Measurements from ENCODE around the gene CBFA2T3. TPM values are rescaled to one million over a fixed set of nuclear protein-coding genes. Genes with fewer than 3 reads are reported as not detected.
A peak's percentile ranks its signal among the peaks of the same experiment; 100 is the strongest.

The CBFA2T3 gene
- total RNA-seq, 1 experiment from 2014 or later, result 0.64 TPM

- in situ Hi-C loops (cut with HindIII; ENCODE audit: low sequenced_read_pairs), result no loop called here
- DNase-seq (ENCODE audit: low spot score), result no peak
Observed at GRCh38 chr16:88948781-88949490, 28.1 kb downstream of the CBFA2T3 start.

GRCh38 chr16:88945473-88945872, 31.5 kb downstream of the CBFA2T3 start:
- DNase-seq (ENCODE audit: low spot score), result no peak
- in situ Hi-C loops (cut with HindIII; ENCODE audit: low sequenced_read_pairs), result no loop called here

- no peak for DNase-seq (ENCODE audit: low spot score)
- in situ Hi-C loops (cut with HindIII; ENCODE audit: low sequenced_read_pairs), result no loop called here
Observed at GRCh38 chr16:88943741-88944140, 33.3 kb downstream of the CBFA2T3 start.

- in situ Hi-C loops (cut with HindIII; ENCODE audit: low sequenced_read_pairs), result no loop called here
- DNase-seq (ENCODE audit: low spot score), result no peak
Observed at GRCh38 chr16:88943131-88943664, 33.8 kb downstream of the CBFA2T3 start.

- peak; percentile 64 for DNase-seq (ENCODE audit: low spot score)
- in situ Hi-C loops (cut with HindIII; ENCODE audit: low sequenced_read_pairs), result no loop called here
Observed at GRCh38 chr16:88941913-88942909, 34.8 kb downstream of the CBFA2T3 start.

GRCh38 chr16:88940862-88941817, 35.9 kb downstream of the CBFA2T3 start:
- in situ Hi-C loops (cut with HindIII; ENCODE audit: low sequenced_read_pairs), result no loop called here

GRCh38 chr16:88939972-88940861, 36.8 kb downstream of the CBFA2T3 start:
- in situ Hi-C loops (cut with HindIII; ENCODE audit: low sequenced_read_pairs), result no loop called here
- DNase-seq (ENCODE audit: low spot score), result peak; percentile 92

More at GRCh38 chr16:88940862-88941817, 35.9 kb downstream of the CBFA2T3 start:
- no peak for DNase-seq (ENCODE audit: low spot score)

- in situ Hi-C loops (cut with HindIII; ENCODE audit: low sequenced_read_pairs), result no loop called here
Observed at GRCh38 chr16:88939245-88939971, 37.6 kb downstream of the CBFA2T3 start.

GRCh38 chr16:88938777-88939244, 38.2 kb downstream of the CBFA2T3 start:
- DNase-seq (ENCODE audit: low spot score), result peak; percentile 67
- in situ Hi-C loops (cut with HindIII; ENCODE audit: low sequenced_read_pairs), result no loop called here

More at GRCh38 chr16:88939245-88939971, 37.6 kb downstream of the CBFA2T3 start:
- peak; percentile 49 for DNase-seq (ENCODE audit: low spot score)

- in situ Hi-C loops (cut with HindIII; ENCODE audit: low sequenced_read_pairs), result no loop called here
- no peak for DNase-seq (ENCODE audit: low spot score)
Observed at GRCh38 chr16:88938119-88938776, 38.8 kb downstream of the CBFA2T3 start.

- no peak for DNase-seq (ENCODE audit: low spot score)
- in situ Hi-C loops (cut with HindIII; ENCODE audit: low sequenced_read_pairs), result no loop called here
Observed at GRCh38 chr16:88937206-88937621, 39.8 kb downstream of the CBFA2T3 start.

- in situ Hi-C loops (cut with HindIII; ENCODE audit: low sequenced_read_pairs), result no loop called here
- DNase-seq (ENCODE audit: low spot score), result no peak
Observed at GRCh38 chr16:88936556-88937205, 40.3 kb downstream of the CBFA2T3 start.

- in situ Hi-C loops (cut with HindIII; ENCODE audit: low sequenced_read_pairs), result no loop called here
- no peak for DNase-seq (ENCODE audit: low spot score)
Observed at GRCh38 chr16:88936008-88936555, 40.9 kb downstream of the CBFA2T3 start.

GRCh38 chr16:88934066-88934667, 42.8 kb downstream of the CBFA2T3 start:
- DNase-seq (ENCODE audit: low spot score), result peak; percentile 46
- in situ Hi-C loops (cut with HindIII; ENCODE audit: low sequenced_read_pairs), result no loop called here

GRCh38 chr16:88932929-88933328, 44.1 kb downstream of the CBFA2T3 start:
- in situ Hi-C loops (cut with HindIII; ENCODE audit: low sequenced_read_pairs), result no loop called here
- peak; percentile 16 for DNase-seq (ENCODE audit: low spot score)

Data from G401 (cell line).